SK-N-SH (cell line): ENCODE results near the gene NEK2.

Experiments
- CHD2 ChIP-seq: fragments of 150-350 bp; IDR thresholded peaks from 2 replicates; pipeline ENCODE4 v1.6.1; 2018; ENCODE audit warnings: low read length; ENCODE audit not compliant: partially characterized antibody
- EP300 ChIP-seq, 2 experiments: IDR thresholded peaks; 2 replicates each; pipeline versions ENCODE4 v1.4.0 to v1.6.1; 2012; ENCODE audit warnings: borderline replicate concordance in 1 of 2, low read depth in 1 of 2, low read length in 1 of 2
- EZH2phosphoT487 ChIP-seq: fragments of 200-600 bp; sonication (generic); IDR thresholded peaks from 2 replicates; pipeline ENCODE4 v1.6.1; 2017; ENCODE audit warnings: low read depth, mixed run types, mild to moderate bottlenecking, antibody characterized with exemption, moderate library complexity, borderline replicate concordance
- FOXJ3 ChIP-seq: sonication (generic); formaldehyde crosslinking; IDR thresholded peaks from 2 replicates; pipeline ENCODE4 v1.5.1; 2020; ENCODE audit warnings: mild to moderate bottlenecking, missing genetic modification reagents
- RFX5 ChIP-seq: IDR thresholded peaks from 2 replicates; pipeline ENCODE4 v1.6.1; 2012; ENCODE audit warnings: mild to moderate bottlenecking, improper control_type of control experiment, low read length
- TEAD4 ChIP-seq: IDR thresholded peaks from 2 replicates; pipeline ENCODE4 v1.4.0; 2012; ENCODE audit warnings: mild to moderate bottlenecking, borderline replicate concordance; ENCODE audit not compliant: insufficient read depth
- TF ChIP-seq, protein P1 (sequence below): fragments of 200-600 bp; sonication (generic); IDR thresholded peaks from 2 replicates; pipeline ENCODE4 v1.6.1; 2017; ENCODE audit warnings: antibody characterized with exemption, mild to moderate bottlenecking, moderate library complexity

DNA sequence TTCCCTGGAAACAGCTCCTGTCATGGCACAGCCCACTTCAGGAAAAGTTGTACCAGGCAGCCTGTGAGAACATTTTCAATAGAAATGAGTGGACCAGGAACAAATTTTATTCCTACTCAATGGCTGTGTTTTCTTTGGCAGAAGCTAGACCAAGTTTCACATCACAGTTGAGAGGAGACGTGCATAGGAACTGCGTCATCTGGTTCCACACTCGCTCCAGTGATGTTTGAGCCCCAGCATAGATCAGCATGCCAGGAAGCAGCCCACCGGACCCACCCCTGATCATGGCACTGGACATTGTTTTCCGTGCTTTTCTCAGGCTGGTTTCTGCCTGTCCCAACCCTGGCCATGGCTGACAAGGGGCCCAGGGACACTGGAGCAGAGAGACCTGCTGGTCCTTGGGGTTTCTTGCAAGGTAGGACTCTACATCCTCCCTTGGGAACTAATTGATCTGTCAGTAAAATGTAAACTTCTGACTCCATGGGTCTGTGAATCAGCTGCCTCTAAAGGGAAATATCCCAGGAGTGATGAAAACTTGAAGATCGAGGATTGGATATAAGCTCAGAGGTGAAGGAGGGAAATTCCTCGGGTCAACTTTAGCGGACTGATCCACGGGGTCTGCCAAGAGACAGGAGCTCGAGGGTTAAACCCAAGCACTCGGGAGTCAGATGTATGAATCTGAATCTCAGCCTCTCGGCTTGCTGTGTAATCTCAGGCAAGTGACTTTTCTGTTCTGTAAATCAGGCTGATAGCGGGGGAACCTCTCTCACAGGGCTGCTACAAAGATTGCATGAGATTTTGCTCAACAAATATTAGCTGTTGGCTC, 35.7 kb downstream of the NEK2 start:
- TF ChIP-seq CHD2, result no peak
- TF ChIP-seq TEAD4, result no peak; the same call in 1 of the 2 replicates
- TF ChIP-seq, protein P1, sequence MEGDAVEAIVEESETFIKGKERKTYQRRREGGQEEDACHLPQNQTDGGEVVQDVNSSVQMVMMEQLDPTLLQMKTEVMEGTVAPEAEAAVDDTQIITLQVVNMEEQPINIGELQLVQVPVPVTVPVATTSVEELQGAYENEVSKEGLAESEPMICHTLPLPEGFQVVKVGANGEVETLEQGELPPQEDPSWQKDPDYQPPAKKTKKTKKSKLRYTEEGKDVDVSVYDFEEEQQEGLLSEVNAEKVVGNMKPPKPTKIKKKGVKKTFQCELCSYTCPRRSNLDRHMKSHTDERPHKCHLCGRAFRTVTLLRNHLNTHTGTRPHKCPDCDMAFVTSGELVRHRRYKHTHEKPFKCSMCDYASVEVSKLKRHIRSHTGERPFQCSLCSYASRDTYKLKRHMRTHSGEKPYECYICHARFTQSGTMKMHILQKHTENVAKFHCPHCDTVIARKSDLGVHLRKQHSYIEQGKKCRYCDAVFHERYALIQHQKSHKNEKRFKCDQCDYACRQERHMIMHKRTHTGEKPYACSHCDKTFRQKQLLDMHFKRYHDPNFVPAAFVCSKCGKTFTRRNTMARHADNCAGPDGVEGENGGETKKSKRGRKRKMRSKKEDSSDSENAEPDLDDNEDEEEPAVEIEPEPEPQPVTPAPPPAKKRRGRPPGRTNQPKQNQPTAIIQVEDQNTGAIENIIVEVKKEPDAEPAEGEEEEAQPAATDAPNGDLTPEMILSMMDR, result no peak
- TF ChIP-seq FOXJ3 (CRISPR knock-in tag), result no peak
- TF ChIP-seq EZH2phosphoT487, result no peak
- TF ChIP-seq RFX5, result no peak
- TF ChIP-seq EP300 (IDR thresholded peaks at IDR 0.05; ENCODE audit: borderline replicate concordance in 1 of 2, low read depth in 1 of 2, low read length in 1 of 2), result peak in 1 of 2 experiments; percentile 43; a peak in 2 of 4 replicates
